HL-60/S4 treated with phorbol 12-myristate 13-acetate at 8.2 ng/mL for 4 days and 3 days (cell line): ENCODE data around the gene PSMD9.
"Not testable (repeated sequence)": the region's sequence is repeated elsewhere in the genome, so short reads cannot be mapped to it uniquely, and the experiment has no call there.

Source experiments
- in situ Hi-C: fragments of 300-500 bp; cut with MboI; formaldehyde crosslinking; loops from 2 replicates; pipeline ENCODE4 v1.15.0; 2022; ENCODE audit warnings: low sequenced_read_pairs

PSMD9 gene

GRCh38 chr12:121888478-121889273, at the start of gene PSMD9:
Gene PSMD9 (plus strand): TSS chr12:121888790. CDS start chr12:121888857, 67 bp downstream.
- in situ Hi-C loops, result loop anchor here (10.0 to 25.0 kb wide), 2 partner anchors 94 to 176 kb away; partner anchors contain the start of genes RHOF and TMEM120B

DNA sequence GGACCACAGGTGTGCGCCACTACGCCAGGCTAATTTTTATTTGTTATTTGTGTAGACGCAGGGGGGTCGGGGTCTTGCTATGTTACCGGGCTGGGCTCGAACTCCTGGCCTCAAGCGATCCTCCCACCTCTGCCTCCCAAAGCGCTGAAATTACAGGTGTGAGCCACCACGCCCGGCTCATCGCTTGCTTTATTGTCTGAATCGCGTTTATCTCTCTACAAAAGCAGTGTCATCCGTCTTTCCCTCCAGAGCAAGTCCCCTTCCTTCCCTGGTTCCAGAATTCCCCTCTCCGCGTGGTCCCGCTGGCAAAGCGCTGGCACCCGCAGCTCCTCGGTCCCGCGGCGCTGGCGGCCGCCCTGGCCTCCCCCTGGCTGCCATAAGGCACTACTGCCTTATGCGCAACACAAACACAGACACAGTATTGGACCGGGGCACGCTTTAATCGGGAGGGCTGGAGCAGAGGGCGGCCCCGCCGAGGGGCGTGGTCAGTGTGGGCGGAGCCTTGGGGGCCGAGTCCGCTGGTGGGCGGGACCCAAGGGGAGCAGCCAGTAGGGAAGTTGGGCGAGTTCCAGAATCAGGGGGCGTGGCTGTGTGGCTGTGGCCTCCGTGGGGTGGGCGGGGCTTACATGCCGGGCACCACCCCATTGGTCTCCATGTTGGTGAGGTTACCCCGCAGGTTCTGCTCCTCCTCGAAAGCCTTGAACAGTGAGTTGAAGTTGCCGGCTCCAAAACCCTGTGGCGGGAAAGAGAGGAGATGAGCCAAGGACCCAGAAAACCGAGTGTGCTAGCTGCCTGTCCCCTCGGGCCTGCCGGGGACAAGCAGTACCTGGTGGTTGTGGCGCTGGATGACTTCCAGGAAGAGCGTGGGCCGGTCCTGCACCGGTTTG, 49.2 kb upstream of the PSMD9 start:
- in situ Hi-C loops, result no loop called here

DNA sequence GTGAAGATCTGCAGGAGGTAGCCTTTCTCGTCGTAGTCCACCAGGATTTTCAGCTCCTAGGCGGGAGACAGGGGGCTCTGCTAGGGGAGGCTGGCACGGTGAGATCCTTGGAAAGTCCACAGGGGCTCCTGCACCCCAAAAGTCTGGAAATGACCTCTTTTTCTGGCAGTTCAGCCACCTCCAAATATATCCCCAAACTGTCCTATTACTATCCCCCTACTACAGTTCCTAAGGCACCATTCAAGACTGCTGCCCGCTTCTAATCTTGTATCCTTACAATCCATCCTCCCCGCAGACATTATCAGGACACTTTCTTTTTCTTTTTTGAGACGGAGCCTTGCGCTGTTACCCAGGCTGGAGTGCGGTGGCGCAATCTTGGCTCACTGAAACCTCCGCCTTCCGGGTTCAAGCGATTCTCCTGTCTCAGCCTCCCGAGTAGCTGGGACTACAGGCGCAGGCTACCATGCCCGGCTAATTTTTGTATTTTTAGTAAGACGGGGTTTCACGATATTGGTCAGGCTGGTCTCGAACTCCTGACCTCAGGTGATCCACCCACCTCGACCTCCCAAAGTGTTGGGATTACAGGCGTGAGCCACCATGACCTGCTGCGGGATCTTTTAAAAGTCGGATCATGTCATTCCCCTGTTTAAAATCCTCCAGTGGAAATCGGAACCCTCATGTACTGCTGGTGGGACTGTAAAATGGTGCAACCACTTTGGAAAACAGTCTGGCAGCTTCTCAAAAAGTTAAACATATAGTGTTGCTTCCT, 48.4 kb upstream of the PSMD9 start:
- in situ Hi-C loops, result no loop called here

DNA sequence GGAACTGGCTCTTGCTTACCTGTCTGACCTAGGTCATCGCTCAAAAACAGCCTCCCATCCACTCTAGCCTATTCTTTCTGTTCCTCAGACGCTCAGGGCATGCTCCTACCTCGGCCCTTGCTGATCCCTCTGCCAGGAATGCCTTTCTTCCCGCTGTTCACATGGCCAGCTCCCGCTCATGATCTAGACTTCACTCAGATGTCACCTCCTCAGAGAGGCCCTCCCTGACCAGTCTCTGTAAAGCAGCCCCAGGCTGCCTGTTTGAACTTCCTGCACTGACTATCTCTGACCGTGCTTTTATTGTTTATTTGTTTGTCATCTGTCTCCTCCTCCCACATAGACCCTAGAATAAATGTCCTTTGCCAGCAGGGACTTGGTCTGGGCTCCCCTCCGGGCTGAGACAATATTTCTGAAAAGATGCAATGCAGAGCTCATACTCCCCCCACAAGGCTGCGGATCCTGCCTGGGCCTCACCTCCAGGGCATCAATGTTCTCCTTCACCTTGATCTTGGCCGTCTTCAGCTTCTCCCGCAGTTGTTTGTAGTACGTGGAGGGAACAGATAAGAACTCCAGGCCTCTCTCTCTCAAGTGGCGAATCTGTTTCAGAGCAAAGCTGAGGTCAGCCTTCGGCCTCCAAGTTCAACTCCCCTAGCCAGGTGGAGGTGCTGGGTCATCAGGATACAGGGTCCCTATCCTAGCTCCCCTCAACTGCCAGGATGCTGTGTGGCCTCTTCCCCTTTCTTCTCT, 45.2 kb upstream of the PSMD9 start:
- in situ Hi-C loops, result no loop called here

DNA sequence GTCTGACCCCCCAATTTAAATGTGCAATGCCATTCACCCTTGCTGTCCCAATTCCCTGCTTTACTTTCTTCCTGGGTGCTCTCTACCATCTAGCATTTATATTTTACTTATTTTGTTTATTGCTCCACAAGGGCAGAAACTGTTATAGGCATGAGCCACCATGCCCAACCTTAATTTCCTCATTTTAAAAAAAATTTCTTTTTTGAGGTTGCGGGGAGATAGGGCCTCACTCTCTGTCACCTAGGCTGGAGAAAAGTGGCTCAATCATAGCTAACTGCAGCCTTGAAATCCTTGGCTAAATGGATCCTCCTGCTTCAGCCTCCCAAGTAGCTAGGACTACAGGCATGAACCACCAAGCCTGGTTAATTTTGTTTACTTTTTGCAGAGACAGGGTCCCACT, 42.9 kb upstream of the PSMD9 start:
- in situ Hi-C loops, result no loop called here

GRCh38 chr12:121849211-121849610, 39.4 kb upstream of the PSMD9 start:
- in situ Hi-C loops, result no loop called here

DNA sequence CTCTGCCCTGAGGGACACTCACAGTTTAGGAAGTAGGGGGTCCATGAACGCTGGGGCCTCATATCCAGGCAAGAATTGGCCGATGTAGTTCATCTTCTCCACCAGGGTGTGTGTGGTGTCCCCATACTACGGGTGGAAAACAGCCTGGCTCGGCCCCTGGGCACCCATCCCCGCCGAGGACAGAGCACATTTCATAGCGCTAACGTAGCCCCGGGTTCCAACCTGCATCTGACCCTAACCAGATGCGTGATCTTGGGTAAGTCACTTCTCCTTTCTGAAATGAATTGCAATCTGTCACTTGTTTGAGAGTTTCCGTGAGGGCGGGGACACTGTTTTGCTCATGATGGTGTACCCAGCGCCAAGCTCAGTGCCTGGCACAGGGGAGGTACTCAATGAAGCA, 38.9 kb upstream of the PSMD9 start:
- in situ Hi-C loops, result no loop called here

DNA sequence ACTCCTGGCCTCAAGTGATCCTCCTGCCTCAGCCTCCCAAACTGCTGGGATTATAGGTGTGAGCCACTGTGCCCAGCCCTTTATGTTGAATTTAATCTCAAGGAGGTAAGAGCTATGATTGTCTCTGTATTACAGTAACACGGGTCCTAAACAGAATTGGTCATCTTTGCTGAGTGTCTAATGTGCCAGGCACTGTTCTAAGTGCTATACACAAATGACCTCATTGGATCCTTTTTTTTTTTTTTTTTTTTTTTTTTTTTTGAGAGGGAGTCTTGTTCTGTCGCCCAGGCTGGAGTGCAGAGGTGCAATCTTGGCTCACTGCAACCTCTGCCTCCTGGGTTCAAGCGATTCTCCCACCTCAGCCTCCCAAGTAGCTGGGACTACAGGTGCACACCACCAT, 36.2 kb upstream of the PSMD9 start:
- in situ Hi-C loops, result not testable (repeated sequence)

GRCh38 chr12:121857322-121858246, 31.0 kb upstream of the PSMD9 start:
- in situ Hi-C loops, result no loop called here

GRCh38 chr12:121858318-121858661, 30.3 kb upstream of the PSMD9 start:
- in situ Hi-C loops, result no loop called here

DNA sequence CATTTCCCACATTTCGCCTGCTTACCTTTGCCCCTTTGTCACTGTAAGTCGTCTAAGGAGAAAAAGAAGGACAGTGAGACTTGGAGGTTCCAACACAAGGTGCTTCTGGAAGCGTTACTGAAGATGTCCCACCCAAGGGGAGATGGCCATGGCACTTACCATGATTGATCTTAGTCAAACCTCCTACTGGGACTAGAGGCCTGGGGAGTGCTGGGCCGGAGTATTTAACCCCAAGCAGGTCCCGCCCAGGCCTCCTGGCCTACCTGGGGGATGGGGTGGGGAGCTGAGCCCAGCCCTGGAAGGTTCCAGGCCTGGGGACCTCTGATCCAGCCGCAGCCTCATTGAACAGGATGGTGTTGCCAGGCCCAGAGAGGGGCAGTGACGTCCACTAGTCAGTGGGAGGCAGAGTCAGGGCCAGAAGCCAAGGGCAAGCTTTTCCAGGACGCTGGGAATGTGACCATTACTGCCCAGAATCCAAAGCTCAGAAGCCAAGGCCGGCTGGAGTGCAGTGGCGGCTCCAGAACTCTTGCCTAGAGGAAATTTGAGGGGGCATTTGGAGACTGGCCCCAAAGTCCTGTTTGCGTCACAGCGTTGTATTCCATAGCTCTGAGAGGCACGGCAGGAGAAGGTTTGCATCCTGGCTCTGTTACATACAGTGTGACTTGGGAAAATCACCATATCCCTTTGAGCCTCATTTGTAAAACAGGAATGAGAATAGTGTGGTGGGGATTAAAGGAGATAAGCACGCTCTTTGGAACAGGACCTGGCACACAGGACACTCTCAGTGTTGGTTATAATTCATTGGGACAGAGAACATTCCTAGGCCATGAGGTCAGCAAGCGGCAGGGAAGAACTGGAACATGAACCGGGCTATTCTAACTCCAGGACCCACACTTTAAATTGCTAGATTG, 29.7 kb upstream of the PSMD9 start, which contains the start of gene HPD:
TSS of gene HPD (minus strand) at position 198 of the 911 bp plus-strand sequence. CDS start at position 162, 36 bp downstream.
- in situ Hi-C loops, result no loop called here

DNA sequence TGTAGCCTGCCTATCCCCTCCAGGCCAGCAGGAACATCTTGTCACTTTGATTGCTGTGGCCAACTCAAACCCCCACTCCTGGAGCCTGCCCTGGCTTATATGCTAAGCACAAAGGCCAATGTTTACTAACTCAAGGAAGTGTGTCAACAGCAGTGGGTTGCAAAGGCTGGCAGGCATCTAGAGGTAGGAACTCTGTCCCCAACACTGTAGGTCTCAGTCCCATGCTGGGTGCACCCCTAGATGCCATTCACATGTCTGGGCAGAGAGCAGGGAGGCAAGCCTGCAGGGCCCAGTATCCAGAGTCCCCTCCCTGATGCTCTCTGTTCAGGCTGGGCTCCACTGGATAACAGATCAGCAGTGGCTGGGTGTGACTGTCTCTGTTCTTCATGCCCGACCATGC, 28.3 kb upstream of the PSMD9 start:
- in situ Hi-C loops, result no loop called here

DNA sequence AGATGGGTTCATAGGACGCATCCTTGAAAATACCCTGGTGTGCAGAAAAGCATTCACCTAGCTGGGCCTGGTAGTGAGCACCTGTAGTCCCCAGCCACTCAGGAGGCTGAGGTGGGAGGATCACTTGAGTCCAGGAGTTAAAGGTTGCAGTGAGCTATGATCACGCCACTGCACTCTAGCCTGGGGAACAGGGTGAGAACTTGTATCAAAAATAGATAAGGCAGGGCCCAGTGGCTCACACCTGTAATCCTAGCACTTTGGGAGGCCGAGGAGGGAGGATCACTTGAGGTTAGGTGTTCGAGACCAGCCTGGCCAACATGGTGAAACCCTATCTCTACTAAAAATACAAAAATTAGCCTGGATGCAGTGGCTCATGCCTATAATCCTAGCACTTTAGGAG, 27.9 kb upstream of the PSMD9 start:
- in situ Hi-C loops, result not testable (repeated sequence)

GRCh38 chr12:121861636-121862254, 26.8 kb upstream of the PSMD9 start:
- in situ Hi-C loops, result no loop called here

- in situ Hi-C loops, result no loop called here
Observed at GRCh38 chr12:121866331-121866730, 22.3 kb upstream of the PSMD9 start.

GRCh38 chr12:121869229-121869628, 19.4 kb upstream of the PSMD9 start:
- in situ Hi-C loops, result not testable (repeated sequence)

DNA sequence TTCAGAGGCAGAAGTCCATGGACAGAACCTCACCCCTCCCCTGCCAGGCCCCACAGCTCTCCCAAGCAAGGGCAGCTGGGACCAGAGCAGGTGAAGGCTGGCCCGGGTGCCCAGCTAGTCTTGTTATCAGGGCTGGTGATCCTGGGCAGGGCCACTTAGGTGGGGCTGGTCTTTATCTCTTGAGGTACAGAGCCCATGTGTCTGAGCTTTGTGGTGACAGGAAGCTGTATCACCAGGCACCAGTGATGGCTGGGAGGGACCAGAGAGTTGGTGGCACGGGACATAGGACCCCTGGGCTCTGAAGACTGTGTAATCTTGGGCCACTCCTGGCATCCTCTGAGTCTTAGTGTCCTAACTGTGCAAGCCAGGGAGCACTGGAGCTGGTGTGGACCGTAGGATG, 17.1 kb upstream of the PSMD9 start:
- in situ Hi-C loops, result no loop called here
